Ectodermal cell (in vitro differentiated cells): ENCODE results near the gene RASL10B.
A peak's percentile ranks its signal among the peaks of the same experiment; 100 is the strongest.
"Not testable (repeated sequence)": the region's sequence is repeated elsewhere in the genome, so short reads cannot be mapped to it uniquely, and the experiment has no call there.

Experiments used
- H3K27ac ChIP-seq: 2 replicates; pipeline ENCODE4 v1.7.0; 2013; ENCODE audit warnings: mild to moderate bottlenecking, low read depth, low read length; ENCODE audit not compliant: insufficient read depth, poor library complexity, severe bottlenecking
- H3K27me3 ChIP-seq: 2 replicates; pipeline ENCODE4 v1.7.0; 2013; ENCODE audit warnings: mild to moderate bottlenecking, low read length; ENCODE audit not compliant: insufficient read depth, control insufficient read depth, poor library complexity, severe bottlenecking
- H3K36me3 ChIP-seq: one replicate; pipeline ENCODE4 v1.7.0; 2013; ENCODE audit warnings: low read length; ENCODE audit not compliant: control insufficient read depth, insufficient read depth
- H3K4me1 ChIP-seq: one replicate; pipeline ENCODE4 v1.7.0; 2013; ENCODE audit warnings: low read length; ENCODE audit not compliant: control insufficient read depth, insufficient read depth
- H3K4me3 ChIP-seq: 2 replicates; pipeline ENCODE4 v1.7.0; 2013; ENCODE audit warnings: low read depth, low read length, control low read depth; ENCODE audit not compliant: insufficient read depth
- H3K9me3 ChIP-seq: 2 replicates; pipeline ENCODE4 v1.7.0; 2013; ENCODE audit warnings: mild to moderate bottlenecking, low read length, moderate library complexity; ENCODE audit not compliant: control insufficient read depth
- WGBS, 2 experiments: methylation state at CpG; one replicate each; pipeline ENCODE4 v1.1.7; 2013; ENCODE audit warnings: missing lambda C conversion rate in 2 of 2; 5-methylcytosine and 5-hydroxymethylcytosine counted together

Gene RASL10B

DNA sequence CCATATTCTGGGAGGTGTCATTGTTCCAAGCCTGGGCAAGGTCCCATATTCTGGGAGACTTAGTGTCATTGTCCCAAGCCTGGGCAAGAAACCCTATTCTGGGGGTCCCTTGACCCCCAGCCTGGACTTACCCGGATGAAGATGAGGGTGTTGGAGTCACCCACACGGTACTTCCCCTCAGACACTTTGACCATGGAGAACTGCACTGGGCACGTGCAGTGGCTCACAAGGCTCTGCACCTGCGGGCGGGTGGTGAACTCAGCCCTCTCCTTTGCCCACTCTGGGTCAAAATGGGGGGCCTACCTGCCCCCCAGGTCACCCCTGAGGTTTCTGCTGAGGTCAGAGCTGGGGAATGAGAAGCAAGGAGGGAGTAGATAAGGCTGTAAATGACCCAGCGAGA is 17.5 kb downstream of the RASL10B start:
- Histone ChIP-seq H3K4me1 (peaks cover 7% of the 10 kb centered on the region), H3K9me3 (no peaks in the 10 kb centered on the region), H3K27me3 (peaks cover 12% of the 10 kb centered on the region), H3K36me3 (no peaks in the 10 kb centered on the region), H3K27ac (no peak overlapping the region), H3K4me3 (no peak overlapping the region)
- WGBS, 2 experiments, result 90 to 94% methylated on average over 6 of the region's 6 CpGs

DNA sequence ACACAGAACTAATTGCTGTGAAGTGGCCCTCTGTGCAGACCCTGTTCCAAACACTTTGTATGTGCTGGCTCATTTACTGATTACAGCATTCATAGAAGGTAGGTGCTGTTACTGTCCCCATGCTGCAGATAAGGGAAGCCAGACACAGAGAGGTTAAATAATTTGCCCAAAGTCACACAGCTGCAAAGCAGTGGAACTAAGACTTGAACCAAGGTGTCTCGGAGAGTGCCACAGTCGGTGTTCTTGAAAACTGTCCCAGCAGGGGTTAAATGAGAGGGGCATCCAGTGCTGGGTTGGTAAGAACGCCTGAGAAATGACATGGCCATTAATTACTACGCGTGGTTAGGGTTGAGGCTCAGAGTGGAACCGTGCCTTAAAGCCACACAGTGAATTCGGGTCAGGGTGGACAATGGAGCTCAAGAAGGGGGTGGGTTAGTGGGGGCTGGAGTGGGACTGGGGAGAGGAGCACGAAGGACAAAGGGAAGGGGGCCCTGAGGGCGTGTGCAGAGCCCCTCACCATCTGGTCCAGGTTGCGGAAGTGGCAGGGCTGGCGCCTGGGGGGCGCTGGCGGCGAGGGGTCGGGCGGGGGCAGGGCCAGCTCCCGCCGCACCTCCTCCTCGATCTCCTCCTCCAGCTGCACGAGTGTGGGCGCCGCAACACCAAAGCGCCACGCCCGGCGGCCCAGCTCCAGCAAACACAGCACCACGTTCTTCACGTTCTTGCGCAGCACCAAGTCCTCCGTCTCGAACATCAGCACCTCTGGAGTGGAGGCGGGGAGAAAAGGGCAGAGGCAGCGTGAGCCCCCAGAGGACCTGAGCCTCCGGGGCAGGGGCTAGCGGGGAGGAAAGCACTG is 18.3 kb downstream of the RASL10B start:
- Histone ChIP-seq H3K36me3 (no peaks in the 10 kb centered on the region), H3K27me3 (peaks cover 12% of the 10 kb centered on the region), H3K9me3 (no peaks in the 10 kb centered on the region), H3K4me3 (no peak overlapping the region), H3K27ac (no peak overlapping the region), H3K4me1 (peaks cover 7% of the 10 kb centered on the region)
- WGBS, 2 experiments, result 35 to 37% methylated on average over 35 of the region's 35 CpGs

DNA sequence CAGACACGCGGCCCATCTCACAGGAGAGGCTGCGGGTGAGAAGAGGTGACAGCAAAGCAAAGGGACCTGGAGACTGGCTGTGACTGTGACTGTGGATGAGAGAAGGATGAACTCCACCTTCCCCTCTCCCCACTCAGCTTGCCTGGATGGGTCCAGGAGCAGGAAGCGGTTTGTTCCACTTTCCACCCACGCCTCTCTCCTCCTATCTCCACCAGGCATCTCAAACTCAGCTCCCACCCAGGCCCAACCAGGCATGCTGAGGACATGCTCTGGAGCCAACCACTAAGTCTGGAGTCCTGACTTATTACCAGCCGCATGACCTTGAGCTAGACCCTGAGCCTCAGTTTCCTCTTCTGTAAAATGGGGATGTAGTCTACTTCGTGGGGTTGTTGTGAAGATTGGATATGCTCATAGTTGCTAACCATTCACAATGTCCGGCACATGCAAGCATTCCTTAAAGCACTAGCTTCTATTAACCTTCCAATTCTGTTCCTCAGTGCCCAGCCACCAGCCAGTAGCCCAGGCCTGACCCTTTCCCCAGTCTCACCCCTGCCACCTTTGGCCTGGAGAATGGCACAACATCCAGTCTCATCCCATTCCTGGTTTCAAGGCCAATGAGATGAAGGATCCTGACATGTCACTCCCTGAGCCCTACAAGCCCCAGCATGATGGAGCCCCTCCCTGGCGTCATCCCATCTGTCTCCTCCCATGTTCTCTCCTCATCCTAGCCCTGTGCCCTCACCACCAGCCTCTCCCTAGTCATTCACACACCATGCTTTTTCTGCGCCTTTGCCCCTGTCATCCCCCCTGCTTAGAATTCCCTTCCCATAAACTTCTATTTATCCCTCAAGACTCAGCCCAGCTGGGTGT is 19.3 kb downstream of the RASL10B start:
- 91% methylated on average over 10 of the region's 10 CpGs for WGBS, 2 experiments
- no peak overlapping the region for H3K27ac ChIP-seq
- peaks cover 12% of the 10 kb centered on the region for H3K27me3 ChIP-seq
- H3K4me3 ChIP-seq, result no peak overlapping the region
- no peaks in the 10 kb centered on the region for H3K9me3 ChIP-seq
- H3K4me1 ChIP-seq, result peaks cover 7% of the 10 kb centered on the region
- no peaks in the 10 kb centered on the region for H3K36me3 ChIP-seq

DNA sequence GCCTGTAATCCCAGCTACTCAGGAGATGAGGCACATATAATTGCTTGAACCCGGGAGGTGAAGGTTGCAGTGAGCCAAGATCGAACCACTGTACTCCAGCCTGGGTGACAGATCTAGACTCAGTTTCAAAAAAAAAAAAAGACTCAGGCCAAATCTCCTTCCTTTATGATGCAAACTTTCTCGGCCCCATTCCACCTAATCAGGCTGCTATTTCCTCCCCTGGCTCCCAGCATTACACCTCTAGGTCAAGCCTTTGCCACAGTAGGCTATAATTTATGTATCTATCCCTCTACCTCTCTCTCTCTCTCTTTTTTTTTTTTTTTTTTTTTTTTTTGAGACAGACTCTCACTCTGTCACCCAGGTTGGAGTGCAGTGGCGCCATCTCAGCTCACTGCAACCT is 20.1 kb downstream of the RASL10B start:
- not testable (repeated sequence) for H3K9me3 ChIP-seq, H3K27ac ChIP-seq, H3K4me1 ChIP-seq, H3K4me3 ChIP-seq, H3K36me3 ChIP-seq
- WGBS, 2 experiments, result 85 to 89% methylated on average over 4 of the region's 4 CpGs
- peaks cover 12% of the 10 kb centered on the region for H3K27me3 ChIP-seq

DNA sequence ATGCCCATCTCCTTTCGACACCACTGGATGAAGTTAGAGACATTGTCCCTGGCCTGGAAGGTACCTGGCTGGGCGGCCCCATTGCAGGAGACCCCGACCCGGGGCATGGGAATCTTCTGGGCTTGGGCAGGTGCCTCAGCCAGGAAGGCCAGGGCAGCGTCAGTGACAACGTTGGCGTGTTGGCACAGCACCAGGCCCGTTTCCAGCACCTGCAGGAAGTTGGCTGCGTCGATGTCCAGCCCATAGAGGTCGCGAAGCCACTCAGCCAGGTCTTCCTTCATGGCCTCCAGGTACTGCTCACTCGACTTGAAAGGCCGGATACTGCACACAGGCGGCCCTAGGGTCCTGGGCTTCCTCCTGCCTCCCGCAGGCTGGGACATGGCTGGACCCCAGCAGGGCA is 21.0 kb downstream of the RASL10B start:
- Histone ChIP-seq H3K4me1 (peaks cover 7% of the 10 kb centered on the region), H3K9me3 (no peaks in the 10 kb centered on the region), H3K27ac (no peak overlapping the region), H3K27me3 (peaks cover 12% of the 10 kb centered on the region), H3K36me3 (no peaks in the 10 kb centered on the region), H3K4me3 (no peak overlapping the region)
- 92 to 93% methylated on average over 16 of the region's 16 CpGs for WGBS, 2 experiments

DNA sequence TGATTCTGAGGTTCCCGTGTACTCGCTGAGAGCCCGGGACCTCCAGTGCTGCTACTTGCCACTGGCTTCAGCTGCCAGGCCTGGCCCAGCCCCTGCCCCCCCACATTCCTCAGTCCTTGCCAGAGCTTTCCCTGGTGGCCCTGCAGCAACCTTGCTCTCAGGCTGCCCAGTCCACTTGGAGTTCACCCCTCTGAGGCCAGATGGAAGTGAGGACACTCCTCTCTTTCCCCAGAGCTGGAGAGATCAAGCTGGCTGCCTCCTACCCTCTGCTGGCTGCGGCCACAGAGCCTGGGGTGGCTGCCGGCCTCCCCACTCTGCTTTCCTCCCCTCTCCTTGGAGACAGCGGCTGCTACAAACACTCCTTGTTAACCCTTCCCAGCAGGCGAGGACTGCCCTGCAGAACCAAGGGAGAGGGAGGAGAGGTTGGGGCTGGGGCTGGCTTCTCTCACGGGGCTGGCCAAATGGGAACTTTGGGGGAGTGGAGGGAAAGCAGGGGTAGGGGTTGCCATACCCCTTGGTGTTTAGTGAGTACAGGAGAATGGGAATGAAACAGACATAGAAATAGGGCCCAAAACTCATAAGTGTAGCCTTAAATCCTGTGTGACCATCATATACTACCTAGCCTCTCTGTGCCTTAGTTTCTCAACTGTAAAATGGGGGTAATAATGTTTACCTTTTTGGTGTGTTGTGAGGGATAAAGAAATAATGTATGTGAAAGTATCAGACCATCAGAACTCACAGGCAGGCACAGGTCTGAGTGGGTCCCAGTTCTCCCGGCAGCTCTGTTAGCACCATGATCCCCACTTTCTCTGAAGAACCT is 21.7 kb downstream of the RASL10B start, which contains the start of gene GAS2L2:
Gene GAS2L2, minus strand, starts transcription at position 295 of the 820 bp plus-strand sequence. CDS start 389 bp downstream, outside the sequence.
- 50 to 53% methylated on average over 8 to 9 of the region's 9 CpGs for WGBS, 2 experiments
- H3K36me3 ChIP-seq, result no peaks in the 10 kb centered on the region
- peak within 1 kb of the TSS; percentile 8 for H3K27ac ChIP-seq
- peaks cover 12% of the 10 kb centered on the region for H3K27me3 ChIP-seq
- no peaks in the 10 kb centered on the region for H3K9me3 ChIP-seq
- H3K4me3 ChIP-seq, result no peak within 1 kb of the TSS
- peaks cover 7% of the 10 kb centered on the region for H3K4me1 ChIP-seq

DNA sequence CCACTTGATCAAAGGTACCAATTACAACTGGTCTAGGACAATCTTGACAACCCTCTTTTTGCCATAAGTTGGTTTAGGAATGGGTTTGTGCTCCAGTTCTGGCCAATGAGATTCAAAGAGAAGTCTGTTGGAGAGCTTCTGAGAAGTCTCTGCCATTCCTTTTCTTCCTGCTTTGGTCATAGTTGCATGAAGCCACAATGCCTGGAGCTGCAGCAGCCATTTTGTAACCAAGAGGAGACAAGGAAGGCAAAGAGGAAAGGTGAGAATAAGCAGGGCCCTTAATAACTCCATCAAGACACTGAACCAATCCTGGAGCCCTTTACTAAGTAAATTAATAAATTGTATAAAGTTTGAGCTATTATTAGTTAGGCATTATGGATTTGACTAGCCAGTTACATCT is 25.8 kb downstream of the RASL10B start:
- Histone ChIP-seq H3K36me3 (no peaks in the 10 kb centered on the region), H3K9me3 (no peaks in the 10 kb centered on the region), H3K4me3 (no peak overlapping the region), H3K27ac (no peak overlapping the region), H3K4me1 (peaks cover 7% of the 10 kb centered on the region), H3K27me3 (no peaks in the 10 kb centered on the region)

DNA sequence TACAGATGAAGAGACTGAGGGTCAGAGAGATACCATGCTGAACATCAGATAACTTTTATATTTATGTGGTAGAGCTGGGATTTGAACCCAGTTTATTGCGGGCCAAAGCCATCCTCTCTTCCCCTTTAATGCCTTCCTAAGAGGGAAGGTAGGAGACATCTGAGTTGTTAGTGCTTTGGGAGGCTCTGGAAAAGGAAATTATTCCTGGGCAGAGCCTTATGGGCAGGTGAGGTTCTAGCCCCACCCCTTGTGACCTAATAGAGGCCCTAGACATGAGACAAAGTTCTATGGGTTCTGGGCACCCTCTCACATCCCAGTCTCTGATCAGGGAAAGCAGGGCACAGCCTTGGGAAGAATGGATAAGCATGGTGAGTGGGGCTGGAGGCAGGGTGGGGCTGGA is 29.1 kb downstream of the RASL10B start, which contains the start of gene C17orf50:
Gene C17orf50, plus strand, starts transcription at position 301 of the 400 bp plus-strand sequence. Its CDS starts 55 bp downstream, at position 356.
- Histone ChIP-seq H3K36me3 (no peaks in the 10 kb centered on the region), H3K27ac (no peak within 1 kb of the TSS), H3K27me3 (no peaks in the 10 kb centered on the region), H3K4me1 (peaks cover 7% of the 10 kb centered on the region), H3K9me3 (no peaks in the 10 kb centered on the region), H3K4me3 (no peak within 1 kb of the TSS)
- WGBS, 2 experiments, result 80 to 93% methylated on average over 1 of the region's 1 CpG

DNA sequence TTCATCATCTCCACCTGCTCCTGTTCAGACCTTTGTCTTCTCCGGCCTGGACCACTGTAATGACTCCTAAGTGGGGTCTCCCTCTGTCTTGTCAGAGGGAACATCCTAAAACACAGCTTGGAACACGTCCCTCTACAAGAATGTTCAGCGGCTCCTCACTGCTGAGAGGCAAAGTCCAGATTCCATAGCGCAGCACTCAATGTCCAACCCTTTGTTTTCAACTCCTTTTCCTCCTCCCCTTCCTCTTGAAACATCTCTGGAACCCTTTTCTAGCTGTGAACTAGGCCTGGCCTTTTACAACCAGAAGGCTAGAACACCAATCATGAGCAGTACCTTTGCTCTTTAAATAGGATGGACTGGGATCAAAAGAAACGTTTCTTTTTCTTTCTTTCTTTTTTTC is 30.2 kb downstream of the RASL10B start:
- peaks cover 18% of the 10 kb centered on the region for H3K4me1 ChIP-seq
- no peaks in the 10 kb centered on the region for H3K9me3 ChIP-seq
- no peak overlapping the region for H3K27ac ChIP-seq
- no peaks in the 10 kb centered on the region for H3K27me3 ChIP-seq
- 93% methylated on average over 5 of the region's 5 CpGs for WGBS, 2 experiments
- H3K4me3 ChIP-seq, result no peak overlapping the region
- H3K36me3 ChIP-seq, result no peaks in the 10 kb centered on the region
